ENCODE data around the gene FBXO8.

The FBXO8 gene

GRCh38 chr4:174278467-174278866 lies 5.0 kb downstream of the FBXO8 start:
- H3K27ac ChIP-seq: no peak overlapping the region
- DNase-seq (ENCODE audit: low spot score): no peak
- TF ChIP-seq CTCF (conservative IDR thresholded peaks at IDR 0.05; ENCODE audit: low read depth): no peak
- ChIA-PET POLR2A (ENCODE audit: low non-redundant PET) (no interaction called here), CTCF (interaction anchor here (0.6 to 0.7 kb wide), 2 partner anchors 8 to 169 kb away, joined by 3 read pairs; no protein-coding TSS in a partner anchor)

GRCh38 chr4:174277433-174277832 lies 6.0 kb downstream of the FBXO8 start:
- no peak overlapping the region for H3K27ac ChIP-seq
- ChIA-PET POLR2A (ENCODE audit: low non-redundant PET) (no interaction called here), CTCF (no interaction called here)
- no peak for TF ChIP-seq CTCF (conservative IDR thresholded peaks at IDR 0.05; ENCODE audit: low read depth)
- no peak for DNase-seq (ENCODE audit: low spot score)

DNA sequence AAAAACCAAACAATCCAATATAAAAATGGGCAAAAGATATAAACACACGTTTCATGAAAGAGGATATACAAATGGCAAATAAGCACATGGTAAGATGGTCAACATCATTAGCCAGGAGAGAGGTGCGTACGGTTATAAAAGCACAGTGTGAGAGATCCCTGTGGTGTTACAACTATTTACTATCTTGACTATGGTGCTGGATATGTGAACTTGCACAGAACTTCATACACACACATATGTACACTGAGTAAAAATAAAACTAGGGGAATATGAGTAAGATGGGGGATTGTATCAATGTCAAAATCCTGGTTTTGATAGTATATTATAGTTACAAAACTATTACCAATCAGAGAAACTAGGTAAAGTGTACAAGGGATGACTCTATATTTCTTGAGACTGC lies 8.4 kb downstream of the FBXO8 start:
- ChIA-PET CTCF (no interaction called here), POLR2A (ENCODE audit: low non-redundant PET) (no interaction called here)
- no peak for DNase-seq (ENCODE audit: low spot score)
- no peak for TF ChIP-seq CTCF (conservative IDR thresholded peaks at IDR 0.05; ENCODE audit: low read depth)
- no peak overlapping the region for H3K27ac ChIP-seq

- TF ChIP-seq CTCF (conservative IDR thresholded peaks at IDR 0.05; ENCODE audit: low read depth): no peak
- no peak overlapping the region for H3K27ac ChIP-seq
- DNase-seq (ENCODE audit: low spot score): no peak
- CTCF ChIA-PET: no interaction called here
- POLR2A ChIA-PET (ENCODE audit: low non-redundant PET): no interaction called here
Measured at GRCh38 chr4:174274436-174274835, 9.0 kb downstream of the FBXO8 start.

DNA sequence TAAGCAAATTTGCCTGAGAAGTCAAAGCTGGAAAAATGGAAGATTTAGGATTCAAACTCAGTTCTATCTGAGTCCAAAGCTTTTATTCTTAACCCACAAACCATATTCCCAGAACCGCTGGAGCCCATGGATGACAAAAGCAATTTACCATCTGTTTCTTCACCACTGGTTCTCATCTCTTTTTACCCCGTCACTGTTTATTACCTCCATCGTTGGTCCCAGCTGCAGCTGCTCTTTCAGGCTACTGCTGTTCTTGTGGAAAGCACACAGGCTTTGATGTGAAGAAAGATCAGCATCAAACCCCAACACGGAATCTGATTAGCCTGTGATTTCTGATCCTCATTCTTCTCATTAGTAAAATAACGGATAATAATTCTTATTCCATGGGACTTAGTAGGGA lies 9.5 kb downstream of the FBXO8 start:
- no peak overlapping the region for H3K27ac ChIP-seq
- ChIA-PET POLR2A (ENCODE audit: low non-redundant PET) (no interaction called here), CTCF (no interaction called here)
- TF ChIP-seq CTCF (conservative IDR thresholded peaks at IDR 0.05; ENCODE audit: low read depth): no peak
- no peak for DNase-seq (ENCODE audit: low spot score)

GRCh38 chr4:174266416-174266815 lies 17.1 kb downstream of the FBXO8 start:
- POLR2A ChIA-PET (ENCODE audit: low non-redundant PET): no interaction called here
- no peak for DNase-seq (ENCODE audit: low spot score)
- no peak for TF ChIP-seq CTCF (conservative IDR thresholded peaks at IDR 0.05; ENCODE audit: low read depth)
- CTCF ChIA-PET: no interaction called here
- no peak overlapping the region for H3K27ac ChIP-seq

DNA sequence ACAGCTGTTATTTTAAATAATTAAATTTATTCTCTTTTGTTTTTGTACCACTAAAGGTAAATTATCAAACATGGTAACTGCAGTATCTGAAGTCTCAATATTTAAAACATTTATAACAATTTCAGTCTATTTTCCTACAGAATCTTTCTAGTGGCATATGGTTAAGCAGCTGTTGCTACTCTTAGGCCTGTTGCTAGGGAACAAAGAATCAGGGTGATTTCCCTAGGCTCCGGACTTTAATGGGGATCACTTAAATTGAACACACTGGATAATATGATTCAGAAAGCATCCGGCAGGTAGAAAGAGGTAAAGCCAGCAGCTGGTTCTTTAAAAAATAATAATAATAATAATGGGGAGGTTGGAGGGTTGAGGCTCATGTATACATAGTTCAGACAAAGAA lies 17.6 kb downstream of the FBXO8 start:
- POLR2A ChIA-PET (ENCODE audit: low non-redundant PET): no interaction called here
- no peak for DNase-seq (ENCODE audit: low spot score)
- no peak for TF ChIP-seq CTCF (conservative IDR thresholded peaks at IDR 0.05; ENCODE audit: low read depth)
- no peak overlapping the region for H3K27ac ChIP-seq
- CTCF ChIA-PET: interaction anchor here (0.6 kb wide), 1 partner anchor 1930 kb away, joined by 3 read pairs; the partner anchor contains the start of gene SPATA4
